CD4-positive, alpha-beta T cell treated with Interleukin-21 for 1 hour (primary cell): ENCODE data around the gene C10orf53.

ENCODE experiments used
- DNase-seq: peaks from one replicate; pipeline ENCODE4 v3.0.0-alpha.2; 2020

The C10orf53 gene, protein sequence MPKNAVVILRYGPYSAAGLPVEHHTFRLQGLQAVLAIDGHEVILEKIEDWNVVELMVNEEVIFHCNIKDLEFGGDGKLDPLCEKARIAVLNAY

DNA sequence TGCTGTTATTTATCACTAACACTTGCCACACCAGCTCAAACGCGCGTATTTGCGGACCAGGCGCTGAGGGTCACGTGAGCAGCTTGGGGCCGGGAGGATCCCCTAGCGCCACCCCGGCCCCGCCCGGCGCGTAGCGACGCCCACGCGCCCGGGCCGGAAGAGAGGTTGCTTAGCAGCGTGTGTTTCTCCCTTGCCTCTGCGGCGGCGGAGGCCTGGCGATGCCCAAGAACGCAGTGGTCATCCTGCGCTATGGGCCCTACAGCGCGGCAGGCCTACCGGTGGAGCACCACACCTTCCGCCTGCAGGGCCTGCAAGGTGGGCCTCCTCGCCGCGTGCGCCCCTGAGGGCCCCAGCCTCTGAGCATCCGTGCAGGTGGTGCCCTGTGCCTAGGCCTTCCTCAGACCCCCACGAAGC lies at the start of gene C10orf53:
Gene C10orf53, plus strand, starts transcription at position 172 of the 414 bp plus-strand sequence. Its CDS starts 47 bp downstream, at position 219.
- DNase-seq: no peak

- DNase-seq: no peak
Observed at GRCh38 chr10:49631975-49632374, 47.5 kb upstream of the C10orf53 start.

DNA sequence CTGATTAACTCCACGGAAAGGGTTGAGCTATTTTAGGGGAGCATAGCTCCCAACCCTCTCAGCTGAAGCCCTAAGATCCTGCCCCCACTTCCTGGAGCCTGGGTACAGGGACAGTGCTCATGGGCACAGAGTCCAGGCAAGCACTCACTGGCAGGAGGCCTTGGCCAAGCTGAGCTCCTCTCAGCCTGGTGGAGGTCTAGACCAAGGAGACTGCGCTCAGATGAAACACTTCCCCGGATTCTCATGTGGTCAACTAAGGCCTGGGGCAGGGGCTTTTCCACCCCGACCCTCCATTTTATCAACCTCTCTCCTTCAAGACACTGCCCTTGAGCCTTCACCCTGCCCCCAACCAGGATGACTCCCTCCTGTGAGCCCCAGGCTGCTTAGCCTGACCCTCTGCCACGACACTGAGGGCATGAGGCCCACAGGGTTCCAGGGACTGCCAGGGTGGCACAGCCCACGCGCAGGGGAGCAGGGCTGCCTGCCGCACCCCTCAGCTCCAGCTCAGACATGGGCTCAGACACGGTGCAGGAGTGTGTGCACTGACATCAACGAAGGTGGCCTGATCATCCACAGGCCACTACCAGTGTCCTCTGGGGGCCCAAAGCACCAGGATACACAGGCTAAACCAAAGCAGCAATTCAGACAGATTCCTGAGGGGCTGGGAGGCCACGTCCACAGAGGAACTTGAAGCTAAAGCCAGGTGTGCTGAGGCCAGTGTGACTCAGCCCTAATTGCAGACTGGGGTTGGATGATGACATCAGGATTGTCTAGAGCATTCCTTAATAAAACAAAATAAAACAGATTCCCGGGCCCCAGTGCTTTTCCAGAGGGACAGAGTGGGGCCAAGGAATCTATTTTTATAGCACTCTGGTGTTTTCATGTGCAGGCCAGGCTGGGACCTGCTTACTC lies 46.8 kb upstream of the C10orf53 start:
- DNase-seq: no peak

GRCh38 chr10:49633327-49634068 lies 46.0 kb upstream of the C10orf53 start:
- no peak for DNase-seq

- DNase-seq: no peak
Observed at GRCh38 chr10:49634069-49634660, 45.3 kb upstream of the C10orf53 start.

DNA sequence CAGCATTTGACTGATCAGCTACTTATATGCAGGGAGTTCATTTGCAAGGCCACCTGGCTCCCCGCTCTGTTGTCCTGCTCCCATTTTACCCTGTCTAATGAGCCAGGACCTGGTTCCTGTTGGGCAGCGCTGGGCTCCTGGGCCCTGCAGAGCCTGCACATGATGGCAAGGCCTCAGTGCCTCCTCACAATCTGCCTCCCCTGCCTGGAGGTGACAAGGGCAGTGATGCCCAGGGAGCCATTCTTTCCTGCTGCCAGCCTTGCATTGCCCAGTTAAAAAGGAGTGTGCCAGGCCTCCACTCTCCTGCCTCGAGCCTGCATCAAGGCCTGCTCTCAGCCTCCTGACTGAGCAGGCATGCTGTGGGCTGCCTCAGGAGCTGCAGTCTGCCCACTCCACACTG lies 37.1 kb upstream of the C10orf53 start:
- no peak for DNase-seq

DNA sequence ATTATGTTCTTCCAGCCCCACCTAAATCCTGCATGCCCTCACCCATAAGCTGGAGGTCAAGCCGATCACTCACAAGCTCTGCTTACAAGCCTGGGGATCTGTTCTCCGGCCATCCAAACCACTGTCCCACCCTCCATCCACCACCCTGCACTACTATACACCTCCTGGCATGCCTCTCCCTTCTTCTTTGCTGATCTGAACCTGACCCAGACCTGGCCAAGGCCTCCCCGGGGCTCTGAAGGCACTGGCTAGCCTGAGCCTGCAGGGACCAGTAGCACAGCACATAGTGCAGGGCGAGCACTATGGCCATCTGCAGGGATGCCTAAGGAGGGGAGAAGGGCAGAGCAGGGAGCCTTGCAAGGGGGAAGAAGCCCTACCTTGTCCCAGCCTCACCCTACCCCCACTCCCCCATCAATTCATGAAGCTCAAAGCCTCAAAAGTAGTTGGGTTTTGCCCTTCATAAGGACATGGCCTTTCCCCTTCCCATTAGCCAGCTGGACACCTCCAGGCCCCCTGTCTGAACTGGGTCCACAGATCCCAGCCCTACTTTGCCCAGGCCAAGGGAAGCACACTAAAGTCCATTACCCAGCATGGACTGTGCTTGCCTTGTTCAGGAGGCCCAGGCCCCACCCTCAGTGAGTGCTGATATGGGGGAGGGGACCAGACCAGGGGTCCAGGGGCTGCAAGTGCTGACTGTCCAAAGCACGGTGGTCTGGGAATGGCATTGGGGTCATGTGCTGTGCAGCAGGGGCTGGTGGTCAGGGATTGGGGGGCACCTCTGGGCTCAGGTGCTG lies 36.0 kb upstream of the C10orf53 start:
- DNase-seq: no peak

DNA sequence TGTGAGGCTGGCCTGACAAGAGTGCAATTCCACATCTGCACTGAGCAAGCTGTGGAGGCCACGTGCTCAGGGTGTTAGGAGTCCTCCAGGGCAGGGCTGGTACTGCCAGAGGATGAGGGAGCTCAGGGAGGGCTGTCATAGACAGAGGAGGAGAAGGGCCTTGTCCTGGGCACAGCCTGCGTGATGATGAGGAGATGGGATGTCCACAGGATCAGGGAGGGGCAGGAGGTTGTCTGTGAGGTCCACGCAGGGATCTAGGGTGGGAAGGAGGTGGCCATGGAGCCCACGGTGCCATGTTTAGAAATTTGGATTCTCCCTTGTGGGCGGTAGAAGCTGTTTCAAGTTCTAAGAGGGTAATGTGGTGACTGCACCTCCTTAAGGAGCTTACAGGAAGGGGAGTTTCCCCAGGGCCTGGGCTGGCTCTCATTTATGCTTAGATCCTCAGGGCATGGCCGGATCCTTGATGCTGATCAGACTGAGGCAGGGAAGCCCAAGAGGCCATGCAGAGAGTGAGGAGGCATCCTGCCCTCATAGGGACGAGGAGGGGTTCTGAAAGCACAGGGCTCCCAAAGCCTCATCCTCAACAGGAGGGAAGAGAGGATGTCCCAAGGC lies 35.3 kb upstream of the C10orf53 start:
- no peak for DNase-seq

DNA sequence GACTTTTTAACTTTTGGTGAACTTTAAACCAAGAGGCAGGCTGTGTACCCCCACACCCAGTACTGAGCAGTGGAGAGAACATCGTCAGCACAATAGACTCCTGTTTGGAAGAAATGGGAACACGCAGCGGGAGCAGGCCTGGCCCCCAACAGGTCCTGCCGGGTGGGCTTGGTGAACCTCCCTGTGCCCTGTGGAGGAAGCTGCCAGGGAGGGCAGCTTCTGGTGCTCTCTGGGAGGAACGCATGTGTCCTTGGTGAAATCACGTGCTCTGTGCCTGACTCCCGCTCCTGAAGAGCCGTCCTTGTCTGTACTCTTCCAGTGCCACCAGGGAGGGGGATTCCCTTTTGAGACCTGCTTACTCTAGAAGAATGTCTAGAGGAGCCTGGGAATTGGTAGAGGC lies 34.0 kb upstream of the C10orf53 start:
- DNase-seq: no peak

GRCh38 chr10:49645871-49646870 lies 33.3 kb upstream of the C10orf53 start:
- no peak for DNase-seq

DNA sequence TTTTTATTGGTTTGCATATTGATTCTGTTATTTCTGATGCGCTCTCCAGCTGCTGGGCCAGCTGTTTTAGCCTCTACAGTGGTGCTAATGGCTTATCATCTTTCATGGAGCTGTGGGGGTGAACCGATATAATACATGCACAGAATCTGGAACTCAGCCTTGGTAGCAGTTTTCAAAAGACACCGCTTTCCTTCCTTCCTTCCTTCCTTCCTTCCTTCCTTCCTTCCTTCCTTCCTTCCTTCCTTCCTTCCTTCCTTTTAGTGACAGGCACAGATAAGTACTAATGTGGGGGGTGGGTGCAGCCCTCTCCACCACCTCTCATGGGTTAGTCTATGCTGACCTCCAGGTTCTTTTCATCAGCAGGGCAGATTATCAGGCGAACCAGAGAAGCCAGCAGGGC lies 31.9 kb upstream of the C10orf53 start:
- DNase-seq: no peak

DNA sequence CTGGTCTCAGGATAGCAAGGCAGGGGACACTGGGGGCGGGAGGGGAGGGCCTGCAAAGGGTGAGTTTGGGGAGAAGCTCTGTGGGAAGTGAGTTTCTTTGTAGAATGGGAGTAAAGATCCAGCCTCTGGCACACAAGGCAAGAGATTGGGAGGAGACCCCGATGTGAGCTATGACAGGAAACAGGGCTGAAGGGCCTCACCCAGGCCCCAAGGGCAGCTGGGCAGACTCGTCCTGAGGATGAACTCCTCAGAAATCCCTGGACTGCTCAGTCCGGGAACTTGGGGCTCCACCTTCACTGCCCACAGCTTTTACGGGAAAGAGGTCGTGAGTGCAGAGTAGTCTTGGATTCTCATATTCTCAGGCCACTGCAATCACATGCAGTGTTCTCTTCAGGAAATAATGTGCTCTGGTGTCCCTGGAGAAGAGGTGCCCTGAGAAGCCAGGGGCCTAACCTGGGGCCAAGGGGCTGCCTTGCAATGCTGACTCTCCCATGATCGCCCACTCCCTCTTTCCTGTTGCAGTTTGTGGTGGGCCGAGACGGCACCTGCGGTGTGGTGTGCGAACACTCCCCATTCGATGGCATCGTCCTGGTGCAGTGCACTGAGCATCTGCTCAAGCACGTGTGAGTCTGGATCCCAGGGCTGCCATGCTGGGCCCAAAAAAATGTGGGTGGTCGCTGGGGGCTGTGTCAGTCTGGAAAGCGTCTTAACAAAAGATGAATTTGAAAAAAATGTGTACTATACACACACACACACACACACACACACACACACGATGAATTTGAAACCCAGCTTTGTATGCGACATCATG lies 31.3 kb upstream of the C10orf53 start:
- DNase-seq: no peak

DNA sequence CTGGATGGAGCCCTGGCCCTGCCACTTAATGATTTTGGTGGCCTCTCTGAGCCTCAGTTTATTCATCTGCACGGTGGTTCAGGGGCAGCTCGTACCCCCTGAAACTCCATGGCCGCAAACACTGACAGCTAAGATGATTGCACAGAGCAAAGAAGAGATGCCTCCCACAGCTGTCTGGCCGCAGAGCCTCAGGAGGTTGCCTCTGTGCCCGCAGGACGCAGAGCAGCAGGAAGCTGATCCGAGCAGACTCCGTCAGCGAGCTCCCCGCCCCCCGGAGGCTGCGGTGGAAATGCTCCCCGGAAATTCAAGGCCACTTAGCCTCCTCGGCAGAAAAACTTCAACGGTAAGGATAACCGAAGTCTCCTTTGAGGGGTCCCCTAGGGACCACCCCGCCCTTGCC lies 30.2 kb upstream of the C10orf53 start:
- DNase-seq: no peak

- no peak for DNase-seq
Observed at GRCh38 chr10:49649936-49650723, 29.3 kb upstream of the C10orf53 start.

DNA sequence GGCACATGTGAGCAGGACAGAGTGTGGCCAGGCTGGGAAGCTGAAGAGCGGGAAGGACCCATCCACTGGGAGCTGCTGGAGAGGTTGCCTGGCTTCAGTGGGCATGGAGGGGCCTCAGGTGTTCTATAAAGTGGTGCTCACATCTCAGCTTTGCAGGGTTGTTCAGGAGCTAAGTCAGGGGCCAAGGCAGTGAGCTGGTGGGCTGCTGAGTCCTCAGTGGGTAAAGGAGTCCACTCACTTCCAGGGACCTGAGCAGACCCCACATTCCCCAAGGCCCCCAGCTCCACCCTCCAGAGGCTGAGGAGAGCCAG lies 28.8 kb upstream of the C10orf53 start:
- no peak for DNase-seq

DNA sequence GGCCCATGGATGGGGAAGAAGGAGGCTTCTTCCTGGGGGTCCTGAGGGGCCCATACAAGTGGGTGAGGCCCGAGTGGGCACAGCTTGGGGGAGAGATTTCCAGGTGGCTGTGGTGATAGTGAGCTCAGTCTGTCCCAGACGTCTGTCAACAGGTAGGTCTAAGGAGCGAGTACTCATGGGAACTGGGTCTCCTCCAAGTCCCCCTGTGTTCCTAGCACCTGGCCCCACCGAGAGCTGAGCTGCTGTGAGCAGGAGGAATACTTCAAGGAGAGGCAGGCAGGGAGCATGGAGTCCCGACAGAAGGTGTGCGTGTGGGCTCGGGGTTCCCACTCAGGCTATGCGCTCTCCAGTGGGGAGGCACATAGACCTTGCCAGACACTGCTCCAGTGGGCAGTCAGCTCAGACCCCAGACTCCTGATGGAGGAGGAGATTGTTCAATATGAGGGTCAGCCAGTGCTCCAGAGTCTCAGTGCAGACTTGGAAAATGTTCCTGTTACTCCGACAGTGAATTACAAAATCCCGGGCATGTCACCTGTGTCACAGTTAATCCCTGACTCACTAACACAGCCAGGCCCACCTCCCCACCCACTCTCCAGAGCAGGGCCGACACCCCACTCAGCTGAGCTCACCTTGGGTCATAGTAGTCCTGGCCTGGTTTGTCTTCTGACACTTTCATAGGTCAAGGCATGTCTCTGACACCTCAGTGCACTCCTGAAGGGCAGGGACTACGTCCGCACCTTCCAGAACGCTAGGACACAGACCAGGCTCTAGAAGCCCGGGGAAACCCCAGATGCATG lies 28.2 kb upstream of the C10orf53 start:
- DNase-seq: no peak

DNA sequence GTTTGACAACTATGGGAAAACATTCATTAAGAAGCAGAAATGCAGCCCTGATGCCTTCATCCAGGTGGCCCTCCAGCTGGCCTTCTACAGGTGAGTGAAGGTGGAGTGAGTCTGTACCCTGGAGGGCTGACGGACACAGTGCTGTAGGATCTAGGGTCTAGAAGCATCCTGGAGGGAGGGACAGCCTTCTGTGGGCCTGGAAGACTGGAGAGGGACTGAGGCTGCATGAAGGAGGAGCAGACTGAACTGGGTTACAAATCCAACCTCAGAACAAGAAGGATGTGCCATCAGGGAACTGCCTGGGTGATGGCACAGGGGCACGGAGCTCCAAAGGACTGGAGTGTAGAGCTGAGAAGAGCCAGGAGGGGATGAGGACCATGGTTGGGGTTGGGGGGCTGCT lies 27.5 kb upstream of the C10orf53 start:
- no peak for DNase-seq
